ENCODE measurements around the gene TP73. TPM values are rescaled to one million over a fixed set of nuclear protein-coding genes. Genes with fewer than 3 reads are reported as not detected.

The TP73 gene
- total RNA-seq, 1 donor from 2014 or later = 1.3 TPM

GRCh38 chr1:3707939-3708328 lies 55.6 kb downstream of the TP73 start:
- no peak overlapping the region for H3K27ac Mint-ChIP-seq
- intact Hi-C loops (cut with micrococcal nuclease) = no loop called here
- no peaks in the 10 kb centered on the region for H3K4me1 Mint-ChIP-seq
- H3K9me3 Mint-ChIP-seq = no peaks in the 10 kb centered on the region
- DNase-seq = no peak
- H3K36me3 Mint-ChIP-seq (ENCODE audit: low read depth) = no peaks in the 10 kb centered on the region
- no peak overlapping the region for H3K4me3 Mint-ChIP-seq
- H3K27me3 Mint-ChIP-seq = no peaks in the 10 kb centered on the region

DNA sequence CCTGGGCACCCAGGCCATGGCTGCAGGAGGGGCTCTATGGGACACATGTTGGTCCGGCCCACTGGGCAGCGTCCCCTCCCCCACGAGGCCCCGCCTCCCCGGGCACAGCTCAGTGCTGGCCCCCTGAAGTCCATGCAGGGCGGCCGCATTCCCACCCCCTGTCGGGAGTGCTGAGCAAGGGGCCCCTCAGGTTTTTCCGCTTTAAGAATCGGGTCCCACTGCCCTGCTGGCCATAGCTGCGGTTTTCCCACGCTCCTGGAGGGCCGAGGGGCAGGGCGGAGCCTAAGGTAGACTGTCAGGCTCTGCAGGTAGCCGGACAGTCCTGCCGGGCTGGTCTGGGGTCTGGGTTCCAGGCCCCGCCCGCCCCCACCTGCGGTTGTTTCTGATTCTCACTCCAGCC lies 56.5 kb downstream of the TP73 start:
- H3K9me3 Mint-ChIP-seq = no peaks in the 10 kb centered on the region
- no peaks in the 10 kb centered on the region for H3K27me3 Mint-ChIP-seq
- DNase-seq = no peak
- intact Hi-C loops (cut with micrococcal nuclease) = no loop called here
- no peak overlapping the region for H3K4me3 Mint-ChIP-seq
- H3K4me1 Mint-ChIP-seq = no peaks in the 10 kb centered on the region
- H3K27ac Mint-ChIP-seq = no peak overlapping the region
- H3K36me3 Mint-ChIP-seq (ENCODE audit: low read depth) = no peaks in the 10 kb centered on the region

DNA sequence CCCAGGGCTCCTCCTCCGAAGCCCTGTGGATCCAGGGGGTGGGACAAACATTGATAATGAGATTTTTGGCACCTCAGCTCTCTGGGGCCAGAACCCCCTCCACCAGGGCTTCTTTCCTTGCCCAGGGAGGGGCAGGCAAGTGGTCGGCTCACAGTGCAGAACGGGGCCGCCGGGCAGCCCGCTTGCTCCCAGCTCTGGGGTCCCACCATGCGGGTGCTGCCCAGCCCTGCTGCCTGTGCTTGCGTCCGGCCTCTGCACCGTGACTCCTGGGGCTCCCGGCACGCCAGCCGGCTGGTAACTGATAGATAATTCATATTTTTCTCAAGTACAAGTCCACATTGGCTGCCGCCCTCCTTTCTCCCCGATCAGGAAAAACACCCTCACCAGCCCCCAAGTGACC lies 57.9 kb downstream of the TP73 start:
- intact Hi-C loops (cut with micrococcal nuclease) = no loop called here
- H3K9me3 Mint-ChIP-seq = no peaks in the 10 kb centered on the region

GRCh38 chr1:3711381-3711779 lies 59.1 kb downstream of the TP73 start:
- Mint-ChIP-seq H3K36me3 (ENCODE audit: low read depth) (no peaks in the 10 kb centered on the region), H3K27ac (no peak overlapping the region), H3K9me3 (no peaks in the 10 kb centered on the region), H3K4me1 (no peaks in the 10 kb centered on the region), H3K4me3 (no peak overlapping the region), H3K27me3 (no peaks in the 10 kb centered on the region)
- no peak for DNase-seq
- intact Hi-C loops (cut with micrococcal nuclease) = no loop called here

More for the DNA sequence above, 57.9 kb downstream of the TP73 start:
- no peak overlapping the region for H3K4me3 Mint-ChIP-seq
- DNase-seq = no peak
- H3K36me3 Mint-ChIP-seq (ENCODE audit: low read depth) = no peaks in the 10 kb centered on the region
- H3K27me3 Mint-ChIP-seq = no peaks in the 10 kb centered on the region
- no peak overlapping the region for H3K27ac Mint-ChIP-seq
- H3K4me1 Mint-ChIP-seq = no peaks in the 10 kb centered on the region

DNA sequence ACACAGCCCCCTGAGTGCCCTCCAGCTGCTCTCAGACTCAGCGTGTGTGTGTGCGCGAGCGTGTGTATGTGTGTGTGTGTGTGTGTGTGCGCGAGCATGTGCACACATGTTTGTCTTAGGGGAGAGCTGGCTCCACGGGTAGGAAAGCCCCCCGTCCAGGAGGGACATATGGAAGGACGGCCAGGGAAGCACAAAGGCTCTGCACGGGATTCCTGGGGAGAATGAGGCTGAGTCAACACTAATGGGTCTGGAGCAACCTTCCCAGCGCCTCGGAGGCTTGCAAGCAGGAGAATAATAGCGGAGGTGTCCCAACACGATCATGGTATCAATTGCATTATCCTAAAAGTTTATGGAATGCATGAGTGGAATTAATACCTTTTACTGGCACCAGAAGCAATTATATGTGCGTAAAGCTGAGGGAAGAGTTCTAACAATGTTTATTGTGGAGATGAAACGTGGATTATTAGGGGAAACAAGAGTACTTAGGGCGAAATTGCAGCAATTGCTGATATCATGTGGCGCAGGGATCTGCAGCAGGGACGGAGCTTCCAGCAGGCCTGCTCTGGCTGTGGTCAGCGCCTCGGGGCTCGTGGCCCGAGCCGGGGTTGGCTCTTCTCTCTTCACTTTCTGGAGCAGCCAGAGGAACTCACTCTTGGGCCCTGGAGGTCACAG lies 59.6 kb downstream of the TP73 start:
- no peaks in the 10 kb centered on the region for H3K4me1 Mint-ChIP-seq
- no peak overlapping the region for H3K4me3 Mint-ChIP-seq
- H3K27me3 Mint-ChIP-seq = no peaks in the 10 kb centered on the region
- H3K9me3 Mint-ChIP-seq = no peaks in the 10 kb centered on the region
- DNase-seq = no peak
- intact Hi-C loops (cut with micrococcal nuclease) = no loop called here
- H3K36me3 Mint-ChIP-seq (ENCODE audit: low read depth) = no peaks in the 10 kb centered on the region
- H3K27ac Mint-ChIP-seq = no peak overlapping the region

DNA sequence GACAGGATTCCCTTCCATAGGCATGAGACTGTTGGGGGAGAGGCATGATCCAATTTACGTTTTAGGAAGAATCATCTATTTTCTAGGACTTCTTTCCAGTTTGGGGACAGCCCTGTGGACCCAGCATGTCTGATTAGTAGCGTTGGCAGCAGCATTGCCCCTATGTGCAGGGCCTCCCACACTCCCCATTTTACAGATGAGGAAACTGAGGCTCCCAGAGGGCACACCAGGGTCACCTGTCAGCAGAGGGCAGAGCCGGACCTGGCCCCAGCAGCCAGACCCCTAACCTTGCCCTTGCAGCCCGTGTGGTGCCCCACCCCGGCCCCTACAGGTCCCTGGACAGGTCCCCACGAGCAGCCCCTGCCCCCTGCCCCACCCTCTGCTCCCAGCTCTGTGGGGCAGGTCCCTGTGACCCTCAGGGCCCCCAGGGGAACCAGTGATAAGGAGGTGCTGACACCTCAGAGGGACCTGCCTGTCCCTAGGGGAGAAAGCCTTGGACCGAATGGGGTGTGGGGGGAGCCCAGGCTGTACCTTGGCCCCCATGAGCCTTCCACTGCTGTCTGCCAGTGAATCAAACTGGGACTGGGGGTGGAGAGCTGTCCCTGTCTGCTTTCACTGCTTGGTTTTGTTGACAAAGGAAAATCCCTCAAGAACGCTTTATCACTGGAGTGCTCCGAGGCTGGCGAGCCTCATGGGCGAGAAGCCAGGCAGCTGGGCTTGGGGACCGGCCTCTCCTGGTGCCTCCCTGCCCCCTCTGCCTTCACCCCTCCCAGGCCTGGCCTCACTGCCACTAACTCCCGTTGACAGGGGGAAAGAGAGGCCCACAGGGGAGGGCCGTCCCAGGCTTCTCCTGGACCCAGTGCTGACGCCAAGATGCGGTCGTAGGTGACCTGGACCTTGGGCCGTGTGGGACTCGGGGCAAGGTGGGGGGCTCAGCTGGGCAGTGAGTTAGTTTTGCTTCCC lies 60.5 kb downstream of the TP73 start:
- DNase-seq = no peak
- Mint-ChIP-seq H3K27me3 (no peaks in the 10 kb centered on the region), H3K4me3 (no peak overlapping the region), H3K4me1 (no peaks in the 10 kb centered on the region), H3K27ac (no peak overlapping the region), H3K9me3 (no peaks in the 10 kb centered on the region), H3K36me3 (ENCODE audit: low read depth) (no peaks in the 10 kb centered on the region)
- intact Hi-C loops (cut with micrococcal nuclease) = no loop called here

DNA sequence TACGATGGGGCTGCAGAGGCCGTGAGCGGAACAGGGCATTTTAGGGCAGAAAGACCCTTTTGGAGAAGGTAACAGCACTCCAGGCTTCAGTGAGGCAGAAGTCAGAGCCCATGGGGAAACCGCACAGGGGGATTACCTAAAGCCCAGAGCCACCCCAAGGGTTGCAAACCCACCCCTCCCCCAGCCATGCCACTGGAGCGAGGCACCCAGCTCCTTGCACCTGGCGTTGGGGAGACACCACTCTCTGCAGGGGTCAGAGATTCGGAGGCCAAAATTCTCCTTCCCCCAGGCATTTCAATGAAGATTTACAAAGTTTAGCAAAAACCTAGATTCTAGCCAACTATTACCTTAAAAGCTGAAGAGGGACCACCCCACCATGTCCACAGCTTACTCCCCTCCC lies 61.5 kb downstream of the TP73 start:
- Mint-ChIP-seq H3K27ac (no peak overlapping the region), H3K9me3 (no peaks in the 10 kb centered on the region), H3K4me3 (no peak overlapping the region), H3K4me1 (no peaks in the 10 kb centered on the region), H3K27me3 (no peaks in the 10 kb centered on the region), H3K36me3 (ENCODE audit: low read depth) (no peaks in the 10 kb centered on the region)
- intact Hi-C loops (cut with micrococcal nuclease) = no loop called here
- no peak for DNase-seq

- H3K36me3 Mint-ChIP-seq (ENCODE audit: low read depth) = no peaks in the 10 kb centered on the region
- DNase-seq = no peak
These were observed 62.0 kb downstream of the TP73 start for GRCh38 chr1:3714284-3714741.

DNA sequence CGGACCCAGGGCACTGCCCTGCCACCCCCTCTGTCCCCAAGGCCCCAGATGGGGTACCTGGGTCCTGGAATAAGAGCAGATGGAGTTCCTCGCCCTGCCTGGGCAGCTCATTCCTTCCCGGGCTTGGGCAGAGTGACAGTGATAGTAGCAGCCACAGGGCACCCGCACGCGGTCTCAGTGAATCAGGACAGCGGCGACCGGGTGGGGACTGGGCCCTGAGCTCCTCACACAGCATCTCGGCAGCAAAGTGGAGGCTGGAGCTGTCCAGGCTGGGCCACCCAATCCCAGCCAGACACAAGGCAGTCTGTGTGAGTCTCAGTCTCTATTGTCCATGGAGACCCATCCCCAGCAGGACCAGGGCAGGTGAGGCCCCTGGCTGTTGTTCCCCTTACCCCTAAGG lies 62.5 kb downstream of the TP73 start:
- H3K27me3 Mint-ChIP-seq = no peaks in the 10 kb centered on the region
- H3K36me3 Mint-ChIP-seq (ENCODE audit: low read depth) = no peaks in the 10 kb centered on the region
- no peak overlapping the region for H3K27ac Mint-ChIP-seq
- intact Hi-C loops (cut with micrococcal nuclease) = no loop called here
- H3K9me3 Mint-ChIP-seq = no peaks in the 10 kb centered on the region
- H3K4me3 Mint-ChIP-seq = no peak overlapping the region
- H3K4me1 Mint-ChIP-seq = no peaks in the 10 kb centered on the region
- DNase-seq = no peak

More at GRCh38 chr1:3714284-3714741, 62.0 kb downstream of the TP73 start:
- Mint-ChIP-seq H3K9me3 (no peaks in the 10 kb centered on the region), H3K4me3 (no peak overlapping the region), H3K27ac (no peak overlapping the region), H3K4me1 (no peaks in the 10 kb centered on the region), H3K27me3 (no peaks in the 10 kb centered on the region)
- intact Hi-C loops (cut with micrococcal nuclease) = no loop called here

DNA sequence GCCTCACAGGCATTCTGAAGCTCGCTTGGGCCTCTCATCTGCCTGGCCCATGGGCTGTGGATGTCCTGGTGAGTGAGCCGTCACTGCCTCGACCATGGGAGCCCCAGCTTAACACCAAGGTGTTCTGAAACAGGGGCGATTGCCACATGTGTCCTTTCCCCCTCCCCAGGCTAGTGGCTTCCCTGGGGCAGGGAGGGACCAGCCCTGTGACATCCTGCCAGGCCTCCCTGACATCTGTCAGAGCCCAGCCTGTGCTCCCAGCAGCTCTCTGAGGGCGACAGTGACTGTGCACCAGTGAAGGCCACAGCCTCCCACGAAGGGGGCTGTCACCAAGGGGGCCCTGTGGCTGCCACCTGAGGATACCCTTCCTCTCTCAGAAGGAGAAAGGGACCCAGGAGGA lies 64.0 kb downstream of the TP73 start:
- H3K27ac Mint-ChIP-seq = no peak overlapping the region
- H3K9me3 Mint-ChIP-seq = no peaks in the 10 kb centered on the region
- no peak overlapping the region for H3K4me3 Mint-ChIP-seq
- H3K27me3 Mint-ChIP-seq = no peaks in the 10 kb centered on the region
- no peaks in the 10 kb centered on the region for H3K36me3 Mint-ChIP-seq (ENCODE audit: low read depth)
- intact Hi-C loops (cut with micrococcal nuclease) = no loop called here
- no peak for DNase-seq
- no peaks in the 10 kb centered on the region for H3K4me1 Mint-ChIP-seq

GRCh38 chr1:3717041-3717714 lies 64.9 kb downstream of the TP73 start:
- Mint-ChIP-seq H3K4me3 (no peak overlapping the region), H3K27me3 (no peaks in the 10 kb centered on the region), H3K9me3 (no peaks in the 10 kb centered on the region), H3K4me1 (no peaks in the 10 kb centered on the region), H3K27ac (no peak overlapping the region), H3K36me3 (ENCODE audit: low read depth) (no peaks in the 10 kb centered on the region)
- DNase-seq = no peak
- intact Hi-C loops (cut with micrococcal nuclease) = no loop called here

- no peak overlapping the region for H3K27ac Mint-ChIP-seq
- no peaks in the 10 kb centered on the region for H3K36me3 Mint-ChIP-seq (ENCODE audit: low read depth)
- no peaks in the 10 kb centered on the region for H3K27me3 Mint-ChIP-seq
- DNase-seq = peak; percentile 79
- no peaks in the 10 kb centered on the region for H3K9me3 Mint-ChIP-seq
- no peaks in the 10 kb centered on the region for H3K4me1 Mint-ChIP-seq
- no peak overlapping the region for H3K4me3 Mint-ChIP-seq
- intact Hi-C loops (cut with micrococcal nuclease) = no loop called here
These were observed 65.6 kb downstream of the TP73 start for GRCh38 chr1:3717715-3718601.

- Mint-ChIP-seq H3K9me3 (no peaks in the 10 kb centered on the region), H3K27ac (no peak overlapping the region), H3K4me3 (no peak overlapping the region), H3K27me3 (no peaks in the 10 kb centered on the region), H3K4me1 (no peaks in the 10 kb centered on the region), H3K36me3 (ENCODE audit: low read depth) (no peaks in the 10 kb centered on the region)
- DNase-seq = no peak
- intact Hi-C loops (cut with micrococcal nuclease) = no loop called here
These were observed 66.4 kb downstream of the TP73 start for GRCh38 chr1:3718764-3719163.

Measured in activated CD4-positive, alpha-beta T cell treated with anti-CD3 and anti-CD28 coated beads, Interleukin-2, amount 10 ng/mL, durations not matched to agents 24 days and 14 days (primary cell).